Measurements from ENCODE around the gene DYRK3.
"Not testable (repeated sequence)": the region's sequence is repeated elsewhere in the genome, so short reads cannot be mapped to it uniquely, and the experiment has no call there.

DYRK3 gene

GRCh38 chr1:206633708-206634121 is 1.6 kb upstream of the DYRK3 start:
- no peak for DNase-seq

- DNase-seq: peak; percentile 51
These were observed 814 bp upstream of the DYRK3 start for GRCh38 chr1:206634365-206635079.

GRCh38 chr1:206635978-206636345 is 626 bp downstream of the DYRK3 start:
- DNase-seq: no peak

- DNase-seq: no peak
These were observed 1.3 kb downstream of the DYRK3 start for GRCh38 chr1:206636671-206637070.

GRCh38 chr1:206637605-206638004 is 2.3 kb downstream of the DYRK3 start:
- no peak for DNase-seq

- DNase-seq: not testable (repeated sequence)
These were observed 6.7 kb downstream of the DYRK3 start for GRCh38 chr1:206642074-206642473.

GRCh38 chr1:206643118-206643698 is 7.9 kb downstream of the DYRK3 start:
- no peak for DNase-seq

- no peak for DNase-seq
These were observed 11.2 kb downstream of the DYRK3 start for GRCh38 chr1:206646504-206646903.

- no peak for DNase-seq
These were observed 11.9 kb downstream of the DYRK3 start for GRCh38 chr1:206647224-206647623.

- no peak for DNase-seq
These were observed 14.1 kb downstream of the DYRK3 start for GRCh38 chr1:206649261-206649921.

GRCh38 chr1:206651014-206651413 is 15.7 kb downstream of the DYRK3 start:
- no peak for DNase-seq

- DNase-seq: no peak
These were observed 16.9 kb downstream of the DYRK3 start for GRCh38 chr1:206651958-206652890.

- no peak for DNase-seq
These were observed 18.6 kb downstream of the DYRK3 start for GRCh38 chr1:206653715-206654459.

GRCh38 chr1:206654828-206655227 is 19.5 kb downstream of the DYRK3 start:
- DNase-seq: no peak

GRCh38 chr1:206655471-206655882 is 20.1 kb downstream of the DYRK3 start:
- no peak for DNase-seq

- DNase-seq: no peak
These were observed 21.6 kb downstream of the DYRK3 start for GRCh38 chr1:206656936-206657335.

GRCh38 chr1:206657751-206658150 is 22.4 kb downstream of the DYRK3 start:
- no peak for DNase-seq

- no peak for DNase-seq
These were observed 23.1 kb downstream of the DYRK3 start for GRCh38 chr1:206658264-206658980.

- no peak for DNase-seq
These were observed 23.6 kb downstream of the DYRK3 start for GRCh38 chr1:206658981-206659273.

- DNase-seq: no peak
These were observed 24.8 kb downstream of the DYRK3 start for GRCh38 chr1:206660136-206660535.

GRCh38 chr1:206661161-206661820 is 26.0 kb downstream of the DYRK3 start:
- DNase-seq: no peak

All from activated CD4-positive, alpha-beta T cell treated with anti-CD3 and anti-CD28 coated beads for 1 hour (primary cell).